ENCODE measurements around the gene SPTLC3. TPM values are rescaled to one million over a fixed set of nuclear protein-coding genes. Genes with fewer than 3 reads are reported as not detected.

The SPTLC3 gene
- total RNA-seq, 2 experiments from 2014 or later = not detected

DNA sequence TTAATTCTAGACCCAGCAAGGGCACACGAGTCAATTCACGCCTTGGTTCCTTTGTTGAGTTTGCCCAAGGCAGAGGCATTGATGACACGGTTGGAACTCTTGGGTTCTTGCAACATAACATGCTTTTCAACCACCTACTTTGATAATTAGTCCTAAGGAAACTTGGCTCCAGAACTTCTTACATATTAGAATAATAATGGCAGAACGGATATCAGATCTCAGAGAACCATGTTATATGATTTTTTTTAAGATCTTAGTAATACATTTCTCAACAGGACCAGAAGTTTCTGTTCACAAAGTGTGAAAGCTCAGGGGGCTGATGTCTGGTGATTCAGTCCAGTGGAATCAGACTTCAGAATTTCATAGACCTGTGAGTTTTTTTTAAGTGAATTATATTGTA, 19.2 kb downstream of the SPTLC3 start:
- ChIA-PET POLR2A (interaction anchor here (0.5 to 0.7 kb wide), 2 partner anchors 42 to 1322 kb away, joined by 3 to 6 read pairs; no protein-coding TSS in a partner anchor), CTCF (ENCODE audit: unreplicated experiment) (no interaction called here)
- Histone ChIP-seq H3K27ac (ENCODE audit: low read depth, low read length, poor library complexity, severe bottlenecking) (no peak overlapping the region), H3K79me2 (ENCODE audit: insufficient read depth, low read depth, low read length) (no peaks in the 10 kb centered on the region), H3K9me2 (ENCODE audit: insufficient read depth, low read length) (no peaks in the 10 kb centered on the region), H3K4me3 (ENCODE audit: low read depth, low read length, poor library complexity, severe bottlenecking) (no peak overlapping the region), H3K9me3 (ENCODE audit: low read length) (no peaks in the 10 kb centered on the region), H3K4me1 (ENCODE audit: insufficient read depth, low read length, poor library complexity, severe bottlenecking) (peaks cover 2% of the 10 kb centered on the region), H3K36me3 (ENCODE audit: insufficient read depth, low read length) (no peaks in the 10 kb centered on the region), H4K20me1 (ENCODE audit: insufficient read depth, low read length) (no peaks in the 10 kb centered on the region), H3K4me2 (ENCODE audit: low read length) (no peak overlapping the region), H2AFZ (ENCODE audit: low read length) (no peak overlapping the region)
- DNase-seq (ENCODE audit: low spot score) = no peak
- intact Hi-C loops (cut with micrococcal nuclease; ENCODE audit: unreplicated experiment) = no loop called here
- TF ChIP-seq, protein P1, sequence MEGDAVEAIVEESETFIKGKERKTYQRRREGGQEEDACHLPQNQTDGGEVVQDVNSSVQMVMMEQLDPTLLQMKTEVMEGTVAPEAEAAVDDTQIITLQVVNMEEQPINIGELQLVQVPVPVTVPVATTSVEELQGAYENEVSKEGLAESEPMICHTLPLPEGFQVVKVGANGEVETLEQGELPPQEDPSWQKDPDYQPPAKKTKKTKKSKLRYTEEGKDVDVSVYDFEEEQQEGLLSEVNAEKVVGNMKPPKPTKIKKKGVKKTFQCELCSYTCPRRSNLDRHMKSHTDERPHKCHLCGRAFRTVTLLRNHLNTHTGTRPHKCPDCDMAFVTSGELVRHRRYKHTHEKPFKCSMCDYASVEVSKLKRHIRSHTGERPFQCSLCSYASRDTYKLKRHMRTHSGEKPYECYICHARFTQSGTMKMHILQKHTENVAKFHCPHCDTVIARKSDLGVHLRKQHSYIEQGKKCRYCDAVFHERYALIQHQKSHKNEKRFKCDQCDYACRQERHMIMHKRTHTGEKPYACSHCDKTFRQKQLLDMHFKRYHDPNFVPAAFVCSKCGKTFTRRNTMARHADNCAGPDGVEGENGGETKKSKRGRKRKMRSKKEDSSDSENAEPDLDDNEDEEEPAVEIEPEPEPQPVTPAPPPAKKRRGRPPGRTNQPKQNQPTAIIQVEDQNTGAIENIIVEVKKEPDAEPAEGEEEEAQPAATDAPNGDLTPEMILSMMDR (conservative IDR thresholded peaks at IDR 0.05; ENCODE audit: low read length) = no peak
- TF ChIP-seq EZH2phosphoT487 (IDR thresholded peaks at IDR 0.05; ENCODE audit: borderline replicate concordance, low read depth, low read length) = no peak
- no TSS peak for BruUV-seq (replicated peaks)

DNA sequence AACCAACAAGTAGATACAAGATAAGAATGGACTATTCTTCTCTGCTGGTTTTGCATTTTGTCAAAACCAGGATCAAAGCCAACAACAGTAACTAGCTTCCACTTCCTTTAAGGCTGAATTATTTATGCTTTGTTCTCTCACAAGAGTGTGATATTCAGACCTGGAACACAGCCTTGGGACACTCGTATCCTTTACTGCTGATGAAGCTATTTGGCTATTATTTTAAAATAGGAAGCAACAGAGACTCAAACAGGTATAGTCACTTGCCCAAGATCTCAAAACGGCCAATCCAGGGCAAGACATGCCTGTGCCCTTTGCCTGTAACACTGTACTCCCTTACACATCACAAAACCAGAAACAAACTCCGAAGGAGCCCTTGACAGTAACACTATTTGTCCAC, 19.9 kb downstream of the SPTLC3 start:
- Histone ChIP-seq H3K79me2 (ENCODE audit: insufficient read depth, low read depth, low read length) (no peaks in the 10 kb centered on the region), H3K4me3 (ENCODE audit: low read depth, low read length, poor library complexity, severe bottlenecking) (no peak overlapping the region), H4K20me1 (ENCODE audit: insufficient read depth, low read length) (no peaks in the 10 kb centered on the region), H3K9me3 (ENCODE audit: low read length) (no peaks in the 10 kb centered on the region), H2AFZ (ENCODE audit: low read length) (no peak overlapping the region), H3K4me2 (ENCODE audit: low read length) (no peak overlapping the region), H3K36me3 (ENCODE audit: insufficient read depth, low read length) (no peaks in the 10 kb centered on the region), H3K9me2 (ENCODE audit: insufficient read depth, low read length) (no peaks in the 10 kb centered on the region), H3K4me1 (ENCODE audit: insufficient read depth, low read length, poor library complexity, severe bottlenecking) (no peaks in the 10 kb centered on the region), H3K27ac (ENCODE audit: low read depth, low read length, poor library complexity, severe bottlenecking) (no peak overlapping the region)
- no peak for DNase-seq (ENCODE audit: low spot score)
- POLR2A ChIA-PET = interaction anchor here (0.6 kb wide), 1 partner anchor 877 kb away, joined by 3 read pairs; no protein-coding TSS in a partner anchor
- intact Hi-C loops (cut with micrococcal nuclease; ENCODE audit: unreplicated experiment) = no loop called here
- no TSS peak for BruUV-seq (replicated peaks)
- CTCF ChIA-PET (ENCODE audit: unreplicated experiment) = interaction anchor here (0.6 kb wide), 1 partner anchor 19 kb away, joined by 3 read pairs; no protein-coding TSS in a partner anchor
- TF ChIP-seq EZH2phosphoT487 (IDR thresholded peaks at IDR 0.05; ENCODE audit: borderline replicate concordance, low read depth, low read length) = no peak
- TF ChIP-seq, protein P1 (conservative IDR thresholded peaks at IDR 0.05; ENCODE audit: low read length) = no peak

DNA sequence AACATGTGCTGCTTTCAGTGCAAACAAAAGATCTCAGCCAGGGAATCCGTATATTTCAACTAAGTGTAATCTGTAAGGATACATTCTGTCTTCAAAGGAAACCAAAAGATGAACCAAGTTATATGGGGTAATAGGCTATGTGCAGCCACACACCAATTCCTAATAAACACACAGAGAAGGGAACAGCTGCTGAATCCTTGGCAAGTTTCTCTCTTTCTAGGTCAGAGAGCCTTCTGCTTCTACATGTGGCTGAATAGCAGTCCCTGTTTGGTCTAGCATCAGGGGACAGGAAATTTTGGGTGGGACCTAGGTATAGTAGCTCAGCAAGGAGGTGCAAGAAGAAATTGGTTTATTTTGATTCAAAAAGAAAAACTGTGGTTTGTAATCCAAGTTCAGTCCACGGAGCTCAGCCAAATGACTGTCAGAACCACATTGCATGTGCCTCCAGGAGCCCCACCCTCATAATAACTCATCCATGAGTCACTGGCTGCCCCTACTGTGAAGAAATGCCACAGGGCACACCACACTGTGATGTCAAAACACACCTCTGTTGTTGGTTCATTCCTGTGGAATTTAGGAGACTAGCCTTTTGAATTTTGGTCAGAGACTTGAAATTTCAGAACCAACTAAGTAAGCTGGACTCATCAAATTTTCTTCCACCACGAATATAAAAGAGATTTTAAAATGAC, 21.1 kb downstream of the SPTLC3 start:
- H3K4me2 ChIP-seq (ENCODE audit: low read length) = no peak overlapping the region
- no peaks in the 10 kb centered on the region for H3K9me2 ChIP-seq (ENCODE audit: insufficient read depth, low read length)
- no peaks in the 10 kb centered on the region for H3K36me3 ChIP-seq (ENCODE audit: insufficient read depth, low read length)
- no peaks in the 10 kb centered on the region for H3K9me3 ChIP-seq (ENCODE audit: low read length)
- DNase-seq (ENCODE audit: low spot score) = no peak
- no peak overlapping the region for H3K27ac ChIP-seq (ENCODE audit: low read depth, low read length, poor library complexity, severe bottlenecking)
- H3K79me2 ChIP-seq (ENCODE audit: insufficient read depth, low read depth, low read length) = no peaks in the 10 kb centered on the region
- no peak for TF ChIP-seq EZH2phosphoT487 (IDR thresholded peaks at IDR 0.05; ENCODE audit: borderline replicate concordance, low read depth, low read length)
- TF ChIP-seq, protein P1 (conservative IDR thresholded peaks at IDR 0.05; ENCODE audit: low read length) = no peak
- ChIA-PET CTCF (ENCODE audit: unreplicated experiment) (no interaction called here), POLR2A (no interaction called here)
- BruUV-seq (replicated peaks) = no TSS peak
- H3K4me1 ChIP-seq (ENCODE audit: insufficient read depth, low read length, poor library complexity, severe bottlenecking) = no peaks in the 10 kb centered on the region
- no peaks in the 10 kb centered on the region for H4K20me1 ChIP-seq (ENCODE audit: insufficient read depth, low read length)
- no peak overlapping the region for H3K4me3 ChIP-seq (ENCODE audit: low read depth, low read length, poor library complexity, severe bottlenecking)
- intact Hi-C loops (cut with micrococcal nuclease; ENCODE audit: unreplicated experiment) = no loop called here
- H2AFZ ChIP-seq (ENCODE audit: low read length) = no peak overlapping the region
